H1 (cell line): ENCODE results near the gene BANF1.

Source experiments
- BACH1 ChIP-seq: IDR thresholded peaks from 2 replicates; pipeline ENCODE4 v1.6.1; 2012; ENCODE audit warnings: low read length, improper control_type of control experiment
- CBX8 ChIP-seq: fragments of 300-800, 300-1000 bp; sonication (generic); IDR thresholded peaks from 2 replicates; pipeline ENCODE4 v1.7.1; 2016; ENCODE audit warnings: low read depth, low read length, borderline replicate concordance
- POLR2AphosphoS5 ChIP-seq: IDR thresholded peaks from 2 replicates; pipeline ENCODE4 v1.6.1; 2011; ENCODE audit warnings: low read depth, low read length
- TAF1 ChIP-seq: IDR thresholded peaks from 2 replicates; pipeline ENCODE4 v1.6.1; 2011; ENCODE audit warnings: mild to moderate bottlenecking, low read depth, low read length

DNA sequence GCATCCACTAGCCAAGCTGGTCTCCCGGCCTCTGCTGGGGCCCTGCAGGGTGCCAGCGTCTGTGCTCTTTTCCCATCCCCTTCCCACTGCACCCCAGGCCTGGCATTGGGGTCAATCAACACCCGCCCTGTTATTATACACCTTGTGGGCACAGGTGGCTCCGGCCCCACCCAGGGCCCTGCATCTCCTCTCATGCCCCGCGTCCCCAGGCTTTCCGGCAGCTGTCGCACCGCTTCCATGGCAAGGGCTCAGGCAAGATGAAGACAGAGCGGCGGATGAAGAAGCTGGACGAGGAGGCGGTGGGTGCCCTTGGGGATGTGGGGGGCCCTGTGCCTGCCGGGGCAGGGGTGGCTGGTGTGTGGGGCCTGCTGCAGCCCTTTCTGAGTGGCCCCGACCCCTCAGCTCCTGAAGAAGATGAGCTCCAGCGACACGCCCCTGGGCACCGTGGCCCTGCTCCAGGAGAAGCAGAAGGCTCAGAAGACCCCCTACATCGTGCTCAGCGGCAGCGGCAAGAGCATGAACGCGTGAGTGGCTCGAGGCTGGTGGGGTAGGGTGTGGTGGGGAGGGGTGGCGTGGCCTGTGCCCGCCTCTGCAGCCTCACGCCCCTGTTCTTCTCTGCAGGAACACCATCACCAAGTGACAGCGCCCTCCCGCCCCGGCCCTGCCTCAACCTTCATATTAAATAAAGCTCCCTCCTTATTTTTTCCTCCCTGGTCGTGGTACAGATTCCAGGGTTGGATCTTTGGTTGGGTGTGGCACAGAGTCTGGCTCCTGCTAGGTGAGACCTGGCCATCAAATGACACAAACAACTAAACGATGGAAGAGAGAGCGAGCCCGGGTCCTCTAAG is 23.7 kb upstream of the BANF1 start:
- TF ChIP-seq BACH1 = no peak
- TF ChIP-seq TAF1 = no peak
- no peak for TF ChIP-seq POLR2AphosphoS5
- no peak for TF ChIP-seq CBX8
